HG02852 (cell line): ENCODE data around the gene IGLL5.
"Not testable (repeated sequence)": the region's sequence is repeated elsewhere in the genome, so short reads cannot be mapped to it uniquely, and the experiment has no call there.

Experiments
- ATAC-seq: cut with Tn5 transposase; IDR thresholded peaks from one replicate; pipeline ENCODE4 v1.9.1; 2021; ENCODE audit warnings: mild to moderate bottlenecking, moderate library complexity; ENCODE audit not compliant: unreplicated experiment

IGLL5 gene

DNA sequence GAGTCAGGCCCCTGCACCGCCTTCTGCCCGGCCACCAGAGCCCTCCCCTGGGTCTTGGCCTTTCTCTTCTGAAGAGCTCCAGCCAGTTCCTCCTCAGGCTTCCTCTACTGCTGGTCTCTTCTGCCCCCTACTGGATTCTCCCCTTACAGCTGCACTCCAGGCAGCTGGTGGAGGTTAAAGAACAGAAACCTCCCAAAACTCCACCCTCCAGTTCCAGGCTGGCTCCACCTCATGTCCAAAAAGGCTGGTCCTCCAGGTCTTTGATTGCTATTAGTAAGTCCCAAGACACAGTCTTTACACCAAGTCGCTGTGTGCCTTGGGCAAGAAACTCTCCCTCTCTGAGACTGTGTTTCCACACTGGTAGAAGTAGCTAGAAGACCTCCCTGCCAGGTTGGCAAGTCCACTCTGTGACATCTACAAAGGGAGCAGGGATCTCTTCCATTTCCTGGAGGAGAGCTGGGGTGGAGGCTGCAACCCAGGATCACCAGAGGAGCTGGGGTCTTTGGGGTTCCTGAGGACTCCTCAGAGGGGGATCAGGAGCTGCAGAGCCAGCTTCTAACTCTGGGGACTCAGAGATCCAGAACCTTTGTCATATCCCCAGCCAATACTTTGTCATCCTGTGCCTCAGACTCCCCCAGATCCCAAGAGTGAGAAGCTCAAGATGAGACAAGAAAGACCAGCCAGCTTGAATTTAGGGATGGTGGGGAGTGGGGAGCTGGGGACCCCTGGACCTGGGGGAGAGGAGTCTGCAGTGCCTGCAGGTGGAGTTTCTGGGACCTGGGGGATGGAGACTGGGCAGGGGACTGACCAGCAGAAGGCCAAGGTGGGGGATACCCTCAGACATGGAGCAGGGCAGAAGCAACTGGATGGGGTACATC lies 3.4 kb upstream of the IGLL5 start:
- ATAC-seq, result no peak

DNA sequence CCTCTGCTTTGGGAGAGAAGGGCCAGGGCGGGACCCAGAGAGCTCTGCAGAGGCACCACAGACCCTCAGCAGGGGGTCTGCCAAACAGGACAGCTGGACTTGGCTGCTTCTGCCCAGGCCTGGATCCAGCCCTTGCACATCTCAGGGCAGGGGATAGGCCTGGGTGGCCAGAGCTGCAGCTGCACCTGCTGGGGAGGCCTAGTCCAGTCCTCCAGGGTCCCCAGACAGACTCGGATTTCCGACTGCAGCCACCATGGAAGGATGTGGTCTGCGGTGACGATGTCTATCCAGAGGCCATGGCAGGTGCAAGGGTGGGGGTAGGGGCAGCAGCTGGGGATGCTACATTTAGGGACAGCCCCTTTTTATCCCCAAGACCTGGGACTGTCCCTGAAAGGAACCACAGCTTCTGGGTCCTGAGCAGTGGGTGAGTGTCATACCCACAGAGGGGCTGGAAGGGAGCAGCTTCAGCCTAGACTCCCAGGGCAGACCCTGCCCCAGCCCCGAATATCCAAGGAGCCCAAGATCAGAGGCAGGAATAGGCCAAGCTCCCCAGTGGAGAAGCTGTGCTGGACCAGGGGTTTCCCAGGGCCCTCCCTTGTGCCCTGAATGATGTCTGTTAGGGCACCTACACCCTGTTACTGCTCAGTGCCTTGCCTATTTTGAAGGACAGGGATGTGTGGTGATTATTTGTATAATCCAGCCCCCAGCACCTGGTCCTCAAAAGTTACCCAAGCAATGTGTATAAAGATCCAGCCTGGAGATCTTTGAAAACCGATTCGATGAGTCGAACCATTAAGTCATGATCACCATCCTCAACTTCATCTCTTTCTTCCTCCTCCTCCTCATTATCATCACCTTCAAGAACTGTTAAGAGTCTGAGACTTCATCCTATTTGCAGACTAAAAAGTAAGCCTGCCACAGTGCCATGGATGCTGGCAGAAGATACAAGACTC lies 2.5 kb upstream of the IGLL5 start:
- peak; percentile 61 for ATAC-seq

DNA sequence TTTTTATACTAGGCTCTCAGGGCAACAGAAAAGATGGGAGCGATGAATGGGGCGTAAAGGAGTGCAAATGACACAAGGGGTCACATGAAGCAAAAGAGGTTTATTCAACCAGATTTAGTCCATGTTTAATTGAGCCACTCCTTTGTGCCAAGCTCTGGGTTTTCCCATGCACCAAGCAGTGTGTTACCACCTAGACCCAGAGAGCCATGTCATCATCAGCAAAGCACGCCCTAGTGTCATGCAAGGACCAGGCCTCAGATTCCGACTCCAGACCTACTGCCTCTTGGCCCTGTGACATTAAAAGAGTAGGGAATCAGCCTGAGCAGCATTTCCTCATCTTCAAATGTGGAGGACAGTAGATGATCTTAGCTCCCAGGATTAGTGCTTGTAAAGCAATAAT lies 1.1 kb upstream of the IGLL5 start:
- no peak for ATAC-seq

DNA sequence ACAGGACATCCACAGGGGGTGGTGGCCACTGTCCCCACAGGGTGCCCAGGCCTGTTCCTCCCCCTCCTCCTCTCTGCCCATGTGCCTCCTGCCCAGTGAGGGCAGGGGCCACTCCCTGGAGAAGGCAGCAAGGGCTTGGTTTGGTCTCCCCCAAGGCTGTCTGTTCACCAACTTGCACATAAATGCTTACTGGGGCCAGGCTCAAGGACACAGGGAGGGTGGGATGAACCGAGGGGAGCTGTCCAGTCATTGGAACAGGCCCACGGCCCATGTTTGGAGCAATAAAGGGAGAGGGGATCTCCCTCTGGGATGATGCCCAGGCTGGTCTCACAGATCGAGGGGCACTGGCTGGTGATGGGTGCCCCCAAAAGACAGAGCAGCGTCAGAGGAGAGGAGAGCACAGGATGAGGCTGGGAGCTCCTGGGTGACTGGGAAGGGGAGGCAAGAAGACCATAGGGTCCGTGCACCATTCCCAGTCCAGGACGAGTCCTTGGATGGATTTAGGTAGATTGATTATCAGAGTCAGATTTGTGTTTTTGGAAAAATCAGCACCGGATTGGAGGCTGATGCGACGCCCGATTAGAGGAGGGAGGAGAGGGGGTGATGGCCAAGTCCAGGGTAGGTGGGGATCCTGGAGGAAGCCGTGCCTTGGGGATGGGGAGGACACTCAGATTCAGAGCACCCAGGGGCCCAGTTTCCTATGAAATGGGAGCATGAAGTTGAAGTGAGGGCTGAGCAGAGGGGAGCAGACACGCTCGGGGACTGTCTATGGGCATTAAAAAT lies 1.1 kb downstream of the IGLL5 start:
- ATAC-seq, result no peak

DNA sequence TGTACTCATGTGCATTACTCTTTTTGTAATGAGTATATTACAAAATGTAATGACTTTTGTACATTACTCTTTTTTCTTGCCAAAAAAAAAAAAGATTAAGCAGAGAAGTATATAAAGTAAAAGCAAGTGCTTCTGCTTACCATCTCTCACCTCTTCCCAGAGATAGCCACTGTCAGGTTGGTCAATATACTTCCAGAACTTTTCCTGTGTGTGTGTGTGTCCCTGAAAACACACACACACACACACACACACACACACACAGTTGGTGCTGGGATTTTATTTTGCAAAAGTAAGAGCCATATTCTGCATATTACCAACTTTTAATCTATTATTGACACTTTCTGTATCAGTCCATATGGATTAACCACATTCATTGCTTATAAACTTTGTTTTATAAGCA lies 2.5 kb downstream of the IGLL5 start:
- no peak for ATAC-seq

DNA sequence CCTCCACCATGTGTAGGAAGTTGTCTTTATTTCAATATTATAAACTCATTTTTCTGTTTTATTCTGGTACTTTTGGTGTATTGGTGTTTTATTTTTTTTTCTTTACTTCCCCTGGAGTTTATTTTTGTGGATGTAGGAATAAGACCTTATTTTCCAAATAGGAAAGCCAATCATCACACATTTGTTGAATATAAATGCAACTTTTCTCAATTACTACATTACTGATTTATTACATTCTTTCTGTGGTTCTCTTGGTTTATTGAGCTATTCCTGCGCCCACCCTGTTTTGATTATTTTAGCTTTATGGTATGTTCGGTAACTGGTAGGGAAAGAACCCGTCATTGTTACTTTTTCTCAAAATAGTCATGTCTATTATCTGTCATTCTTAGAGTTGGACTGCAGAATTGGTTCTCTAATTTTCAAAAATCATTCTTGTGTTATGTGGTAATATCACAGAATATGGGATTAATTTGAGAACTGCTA lies 3.6 kb downstream of the IGLL5 start:
- no peak for ATAC-seq

DNA sequence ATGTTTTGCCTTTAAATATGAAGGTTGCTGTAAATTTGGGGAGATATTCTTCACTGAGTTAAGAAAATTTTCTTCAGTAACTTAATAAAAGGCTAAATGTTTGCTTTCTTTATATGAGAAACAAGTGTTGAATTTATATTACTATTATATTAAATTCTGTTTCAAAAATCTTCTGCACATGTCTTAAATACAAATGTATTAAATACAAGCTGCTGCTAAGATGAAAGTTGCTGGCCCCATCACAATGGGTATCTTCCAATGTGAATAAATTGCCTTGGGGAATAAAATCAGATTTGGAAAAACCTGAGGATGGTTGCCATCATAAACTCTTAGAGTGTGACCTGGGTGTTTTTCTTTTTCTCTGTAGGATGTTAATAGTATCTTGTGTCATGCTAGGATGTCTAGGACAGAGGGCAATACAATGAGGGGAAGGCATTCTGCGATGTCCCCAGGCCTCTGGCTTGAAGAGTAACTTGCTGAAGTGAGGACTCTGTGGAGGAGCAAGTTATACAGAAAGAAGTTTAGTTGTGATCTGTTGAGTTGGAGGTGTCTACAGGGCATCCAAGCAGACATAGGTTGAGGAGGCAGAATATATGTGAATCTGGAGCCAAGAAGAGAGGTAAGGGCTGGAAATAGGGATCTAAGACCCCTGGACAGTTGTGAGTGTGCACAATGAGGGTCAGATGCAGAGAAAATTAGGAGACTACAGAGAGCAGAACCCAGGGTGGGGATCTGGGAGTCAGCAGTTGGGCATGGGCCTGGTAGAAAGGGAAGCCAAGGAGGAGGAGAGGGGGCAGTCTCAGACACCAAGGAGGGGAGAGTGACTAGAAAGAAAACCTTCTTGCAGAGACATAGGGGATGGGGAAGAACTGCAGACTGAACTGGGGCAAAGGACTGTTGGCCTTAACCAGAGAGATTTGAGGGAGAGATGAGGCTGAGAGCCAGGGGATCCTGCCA lies 4.8 kb downstream of the IGLL5 start:
- ATAC-seq, result no peak

DNA sequence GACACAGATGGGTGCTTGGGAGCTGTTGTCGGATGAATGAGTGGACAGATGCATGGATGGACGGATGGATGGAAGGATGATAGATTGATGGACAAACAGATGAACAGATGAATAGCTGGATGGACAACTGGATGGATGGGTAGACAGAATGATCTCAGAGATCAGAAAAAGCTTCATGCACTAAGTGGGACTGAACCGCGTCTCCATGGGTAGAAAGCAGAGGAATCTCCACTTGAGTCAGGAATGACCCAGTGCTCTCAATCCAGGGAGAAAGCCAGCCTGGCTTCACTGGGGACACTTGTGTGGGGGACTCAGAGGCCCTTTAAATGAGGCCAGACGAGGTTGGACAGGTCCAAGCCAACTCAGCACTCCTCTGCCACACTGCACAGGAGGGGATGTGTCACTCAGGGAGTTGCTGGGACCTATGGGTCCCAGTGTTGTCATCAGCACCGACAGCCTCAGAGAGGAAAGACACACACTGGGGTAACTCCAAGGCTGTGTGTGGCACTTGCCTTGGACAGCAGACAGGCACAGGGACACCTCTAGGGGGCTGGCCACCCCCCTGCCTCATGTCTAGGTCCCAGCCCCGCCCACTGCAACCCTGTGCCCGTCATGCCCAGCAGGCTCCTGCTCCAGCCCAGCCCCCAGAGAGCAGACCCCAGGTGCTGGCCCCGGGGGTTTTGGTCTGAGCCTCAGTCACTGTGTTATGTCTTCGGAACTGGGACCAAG lies 5.6 kb downstream of the IGLL5 start:
- ATAC-seq, result no peak

DNA sequence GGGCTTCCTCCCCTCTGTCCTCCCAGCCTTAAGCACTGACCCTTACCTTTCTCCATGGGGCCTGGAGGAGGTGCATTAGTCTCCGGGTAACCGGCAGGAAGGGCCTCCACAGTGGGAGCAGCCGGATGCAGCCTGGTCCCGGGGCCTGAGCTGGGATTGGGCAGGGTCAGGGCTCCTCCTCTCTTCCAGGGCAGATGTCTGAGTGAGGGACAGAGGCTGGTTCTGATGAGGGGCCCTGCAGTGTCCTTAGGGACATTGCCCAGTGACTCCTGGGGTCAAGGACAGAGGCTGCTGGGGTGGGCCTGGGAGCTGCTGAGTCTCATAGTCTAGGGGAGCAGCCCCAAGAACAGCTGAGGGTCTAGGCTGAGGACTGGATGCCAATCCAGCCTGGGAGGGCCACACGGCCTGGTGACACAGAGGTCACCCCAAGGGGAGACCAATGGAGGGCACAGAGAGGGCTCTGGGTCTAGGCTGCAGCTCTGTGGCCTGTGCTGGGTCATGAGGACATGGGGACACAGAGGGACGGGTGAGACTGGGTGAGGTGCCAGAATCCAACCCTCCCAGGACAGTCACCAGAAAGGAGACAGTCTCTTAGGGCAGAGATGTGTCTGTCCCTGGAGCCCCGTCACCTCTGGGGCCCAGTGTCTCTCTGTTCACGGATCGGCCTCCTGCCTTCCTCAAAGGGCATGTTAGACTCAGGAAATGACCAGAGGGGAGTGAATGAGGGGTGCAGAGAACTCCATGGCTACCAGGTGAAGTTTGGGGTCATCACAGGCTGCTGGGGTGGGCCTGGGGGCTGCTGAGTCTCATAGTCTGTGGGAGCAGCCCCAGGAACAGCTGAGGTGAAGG lies 6.5 kb downstream of the IGLL5 start:
- ATAC-seq, result no peak

DNA sequence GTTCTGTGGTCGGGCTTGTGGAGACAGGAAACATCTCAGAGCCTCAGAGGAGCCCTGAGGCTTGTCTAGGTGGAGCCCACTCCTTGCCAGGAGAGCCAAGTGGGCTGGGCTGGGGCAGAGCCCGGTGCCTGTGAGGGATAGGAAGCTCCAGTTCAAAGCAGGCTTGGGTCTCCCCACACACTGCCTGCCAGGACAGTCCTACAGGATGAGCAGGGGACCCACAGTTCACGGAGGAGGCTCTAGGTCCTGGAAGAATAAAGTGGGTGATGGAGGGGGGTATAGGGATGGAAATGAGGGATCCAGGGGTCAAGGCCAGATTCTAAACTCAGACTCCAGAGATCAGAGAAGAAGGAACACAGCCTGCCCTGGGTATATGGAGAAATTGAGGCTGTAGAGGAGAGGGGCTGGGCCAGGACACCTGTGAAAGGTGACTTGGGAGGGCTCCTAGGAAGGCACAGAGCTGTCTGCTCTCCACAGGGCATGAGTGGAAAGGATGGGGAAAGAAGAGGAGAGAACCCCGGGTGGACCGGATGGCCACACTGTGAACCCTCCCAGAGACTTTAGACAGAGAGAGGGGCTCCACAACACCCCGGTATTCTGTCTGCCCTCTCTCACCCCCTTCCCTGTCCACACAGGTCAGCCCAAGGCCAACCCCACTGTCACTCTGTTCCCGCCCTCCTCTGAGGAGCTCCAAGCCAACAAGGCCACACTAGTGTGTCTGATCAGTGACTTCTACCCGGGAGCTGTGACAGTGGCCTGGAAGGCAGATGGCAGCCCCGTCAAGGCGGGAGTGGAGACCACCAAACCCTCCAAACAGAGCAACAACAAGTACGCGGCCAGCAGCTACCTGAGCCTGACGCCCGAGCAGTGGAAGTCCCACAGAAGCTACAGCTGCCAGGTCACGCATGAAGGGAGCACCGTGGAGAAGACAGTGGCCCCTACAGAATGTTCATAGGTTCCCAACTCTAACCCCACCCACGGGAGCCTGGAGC lies 7.4 kb downstream of the IGLL5 start:
- no peak for ATAC-seq

DNA sequence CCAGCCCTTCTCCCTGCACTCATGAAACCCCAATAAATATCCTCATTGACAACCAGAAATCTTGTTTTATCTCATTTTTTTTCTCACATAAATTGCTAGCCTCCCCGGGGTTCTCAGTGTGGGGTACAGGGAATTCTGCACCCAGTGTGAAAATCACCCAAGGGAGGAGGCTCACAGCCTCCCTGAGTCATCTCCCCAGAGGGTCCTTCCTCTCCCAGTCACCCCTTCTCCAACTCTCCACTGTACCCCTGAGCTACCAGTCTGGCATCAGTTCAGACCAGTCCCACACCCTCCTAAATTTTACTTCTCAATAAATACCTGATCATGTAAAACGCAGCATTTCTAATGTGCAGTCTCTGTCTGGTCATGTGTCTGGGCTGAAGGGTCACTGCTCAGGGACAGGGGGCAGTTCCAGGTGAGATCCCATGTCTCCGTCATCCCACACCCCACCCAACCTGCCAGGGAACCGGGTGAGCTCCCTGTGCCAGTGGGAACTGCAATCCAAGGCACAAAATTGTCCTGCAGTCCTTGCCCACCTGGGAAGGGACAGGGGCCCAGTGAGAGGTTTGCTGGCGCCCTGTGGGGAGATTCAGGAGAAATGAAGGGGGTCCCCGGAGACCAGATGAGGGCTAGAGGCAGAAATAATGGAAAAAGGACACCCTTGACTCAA lies 8.3 kb downstream of the IGLL5 start:
- ATAC-seq, result no peak

DNA sequence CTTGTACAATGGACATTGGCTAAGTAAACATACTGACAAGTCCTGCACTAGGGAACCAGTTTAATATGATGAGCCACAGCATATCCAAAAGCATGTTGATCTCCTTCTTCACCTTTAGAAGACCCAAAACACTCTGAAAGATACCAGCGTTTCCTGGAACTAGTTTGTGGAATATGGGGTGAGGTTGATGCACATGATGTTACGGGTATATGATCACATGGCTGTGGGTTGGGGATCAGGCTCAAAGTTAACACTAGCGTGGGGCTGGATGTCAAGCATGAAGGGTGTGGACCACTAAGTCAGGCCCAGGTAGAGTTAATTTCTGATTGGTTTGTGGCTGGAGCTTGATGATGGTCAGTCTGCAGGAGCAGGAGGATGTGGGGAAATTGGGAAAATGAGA lies 9.0 kb downstream of the IGLL5 start:
- ATAC-seq, result no peak

DNA sequence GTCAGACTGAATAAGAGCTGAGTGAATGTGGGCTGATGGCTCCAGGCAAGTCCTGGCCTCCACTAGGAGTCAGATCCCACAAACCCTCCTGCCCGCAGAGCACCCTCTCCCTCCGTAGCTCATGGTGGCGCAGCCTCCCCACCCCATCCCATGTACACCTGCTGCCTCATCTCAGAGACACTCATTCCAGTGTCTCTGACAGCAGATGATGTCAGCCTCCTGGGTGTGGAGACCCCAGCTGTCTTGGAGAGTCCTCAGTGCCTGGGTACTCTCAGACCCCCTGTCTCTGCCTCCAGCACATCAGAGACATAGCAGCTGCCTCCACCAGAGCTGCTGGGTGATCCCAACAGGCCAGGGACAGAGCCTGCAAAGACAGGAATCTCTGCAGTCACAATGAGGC lies 9.5 kb downstream of the IGLL5 start:
- no peak for ATAC-seq

DNA sequence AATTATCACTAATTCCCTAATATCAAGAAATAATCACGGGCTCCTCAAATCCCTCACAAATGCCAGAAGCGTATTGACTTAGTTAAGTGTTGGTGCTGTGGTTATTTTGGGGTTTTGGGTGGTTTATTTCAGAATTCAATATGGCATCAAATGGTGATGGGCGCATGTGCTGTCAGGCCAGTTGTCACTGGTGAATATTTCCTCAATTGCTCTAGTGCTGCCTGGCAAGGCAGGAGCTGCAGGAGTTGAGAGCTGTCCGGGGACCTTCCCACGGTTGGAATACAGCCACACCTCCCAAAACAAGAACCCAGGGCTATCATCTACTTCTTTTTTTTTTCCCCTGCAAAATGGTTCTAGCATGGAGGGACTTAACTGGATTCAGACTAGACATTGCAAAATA lies 10.3 kb downstream of the IGLL5 start:
- no peak for ATAC-seq

DNA sequence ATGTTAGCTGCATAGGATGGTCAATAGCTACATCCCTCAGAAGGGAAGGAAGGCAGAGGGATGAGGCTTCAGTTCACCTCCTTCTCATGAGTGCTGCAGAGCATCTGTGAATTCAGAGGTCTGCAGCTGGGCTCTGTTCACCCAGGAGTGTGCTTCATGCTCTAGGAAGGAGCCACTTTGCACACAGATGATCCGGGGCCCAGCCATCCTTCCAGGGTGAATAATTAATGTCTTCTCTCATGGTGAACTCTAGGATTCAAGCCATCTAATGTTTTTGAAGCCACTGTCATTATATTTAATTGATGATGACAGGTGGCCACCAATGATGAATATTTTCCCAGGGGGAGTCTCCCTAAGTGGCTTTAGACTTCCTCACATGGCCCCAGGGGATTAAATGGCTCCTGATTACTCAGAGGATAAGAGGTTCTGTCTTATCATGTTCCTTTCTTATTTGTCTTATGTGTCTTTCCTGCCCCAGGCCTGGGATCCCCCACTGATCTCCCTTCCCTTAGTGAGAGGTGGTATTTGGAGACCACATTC lies 10.9 kb downstream of the IGLL5 start:
- ATAC-seq, result not testable (repeated sequence)
